Caco-2 (cell line): ENCODE results near the gene CXCL9. TPM values are rescaled to one million over a fixed set of nuclear protein-coding genes. Genes with fewer than 3 reads are reported as not detected.
"Not testable (repeated sequence)": the region's sequence is repeated elsewhere in the genome, so short reads cannot be mapped to it uniquely, and the experiment has no call there.

Experiments
- BruUV-seq: library from RNA; stranded (reverse); fragments of 400-500 nt; replicated peaks from 2 replicates; lab custom pipeline; 2021; lab: Mats Ljungman, UMichigan
- CTCF ChIA-PET: fragments of 300-600 bp; sonication (Branson Sonifier 250); formaldehyde crosslinking; loops from one replicate; lab custom pipeline; 2022; ENCODE audit warnings: antibody characterized with exemption; lab: Charles Lee
- POLR2A ChIA-PET: fragments of 300-600 bp; sonication (Branson Sonifier 250); formaldehyde crosslinking; loops from one replicate; lab custom pipeline; 2022; ENCODE audit warnings: antibody characterized with exemption; lab: Charles Lee
- DNase-seq, 2 experiments: peaks; one replicate each; pipeline versions ENCODE4 v3.0.0 to v3.0.0-alpha.2; 2020 to 2022
- H3K27me3 ChIP-seq: replicated peaks from 2 replicates; pipeline ENCODE4 v1.6.0; 2011; ENCODE audit warnings: low read length; ENCODE audit not compliant: control insufficient read depth, insufficient read depth
- H3K36me3 ChIP-seq: 2 replicates; pipeline ENCODE4 v1.5.1; 2011; ENCODE audit warnings: low read length; ENCODE audit not compliant: control insufficient read depth, insufficient read depth
- H3K4me1 ChIP-seq: fragments of 250-450 bp; sonication (Bioruptor Pico); 2 replicates; pipeline ENCODE4 v1.5.1; 2020; ENCODE audit warnings: mild to moderate bottlenecking
- H3K4me3 ChIP-seq: 2 replicates; pipeline ENCODE4 v1.5.1; 2011; ENCODE audit warnings: low read depth, mild to moderate bottlenecking, control low read depth, low read length
- H3K9me3 ChIP-seq: fragments of 250-450 bp; sonication (Bioruptor Pico); 2 replicates; pipeline ENCODE4 v1.5.1; 2020; ENCODE audit warnings: mild to moderate bottlenecking, moderate library complexity
- H3K27ac Mint-ChIP-seq: one replicate; pipeline ENCODE4 v1.8.0; 2022; ENCODE audit warnings: mixed read lengths; ENCODE audit not compliant: unreplicated experiment
- H3K27me3 Mint-ChIP-seq: one replicate; pipeline ENCODE4 v1.8.0; 2022; ENCODE audit warnings: mixed read lengths; ENCODE audit not compliant: insufficient read depth, unreplicated experiment
- H3K36me3 Mint-ChIP-seq: one replicate; pipeline ENCODE4 v1.8.0; 2022; ENCODE audit warnings: mild to moderate bottlenecking, mixed read lengths; ENCODE audit not compliant: insufficient read depth, unreplicated experiment
- H3K4me1 Mint-ChIP-seq: one replicate; pipeline ENCODE4 v1.8.0; 2022; ENCODE audit warnings: low read depth, mixed read lengths; ENCODE audit not compliant: unreplicated experiment
- H3K4me3 Mint-ChIP-seq: one replicate; pipeline ENCODE4 v1.8.0; 2022; ENCODE audit warnings: mild to moderate bottlenecking, moderate library complexity, mixed read lengths; ENCODE audit not compliant: unreplicated experiment
- H3K9me3 Mint-ChIP-seq: one replicate; pipeline ENCODE4 v1.8.0; 2022; ENCODE audit warnings: mixed read lengths; ENCODE audit not compliant: unreplicated experiment
- CTCF ChIP-seq, 2 experiments: fragments of 200-600 bp in 1 of 2; IDR thresholded peaks; 1 replicate in 1 of 2; 2 replicates in 1 of 2; pipeline versions ENCODE4 v1.5.1 to v1.8.0; 2011 to 2022; ENCODE audit warnings: antibody characterized with exemption in 1 of 2, control low read depth in 1 of 2, inconsistent platforms in 1 of 2, low read depth in 1 of 2, low read length in 1 of 2, mild to moderate bottlenecking in 1 of 2, moderate library complexity in 1 of 2; ENCODE audit not compliant: insufficient read depth in 1 of 2, severe bottlenecking in 1 of 2, unreplicated experiment in 1 of 2
- intact Hi-C: fragments of 100-400 bp; cut with micrococcal nuclease; formaldehyde crosslinking; loops from one replicate; pipeline ENCODE4 v1.10.0; 2022; ENCODE audit not compliant: unreplicated experiment
- total RNA-seq: library from RNA; stranded (reverse); gene quantifications from 2 replicates; pipeline ENCODE4 v1.2.3, GENCODE V29; 2022

CXCL9 gene
- total RNA-seq, 1 experiment from 2014 or later, result not detected

GRCh38 chr4:75968084-75968483, 39.2 kb downstream of the CXCL9 start:
- no peak for DNase-seq
- Histone ChIP-seq H3K36me3 (peaks cover 4% of the 10 kb centered on the region), H3K27me3 (no peaks in the 10 kb centered on the region), H3K4me3 (no peak overlapping the region), H3K9me3 (no peaks in the 10 kb centered on the region), H3K4me1 (no peaks in the 10 kb centered on the region)
- intact Hi-C loops, result no loop called here
- Mint-ChIP-seq H3K27ac (no peak overlapping the region), H3K36me3 (peaks cover 99% of the 10 kb centered on the region), H3K27me3 (no peaks in the 10 kb centered on the region), H3K4me1 (no peaks in the 10 kb centered on the region), H3K4me3 (no peak overlapping the region), H3K9me3 (peaks cover 23% of the 10 kb centered on the region)
- no TSS peak for BruUV-seq
- no peak for TF ChIP-seq CTCF (IDR thresholded peaks at IDR 0.05; ENCODE audit: insufficient read depth in 1 of 2, low read depth in 1 of 2, low read length in 1 of 2, severe bottlenecking in 1 of 2, unreplicated experiment in 1 of 2)
- ChIA-PET CTCF (interaction anchor here (0.7 kb wide), 1 partner anchor 138 kb away, joined by 8 read pairs; no protein-coding TSS in a partner anchor), POLR2A (no interaction called here)

DNA sequence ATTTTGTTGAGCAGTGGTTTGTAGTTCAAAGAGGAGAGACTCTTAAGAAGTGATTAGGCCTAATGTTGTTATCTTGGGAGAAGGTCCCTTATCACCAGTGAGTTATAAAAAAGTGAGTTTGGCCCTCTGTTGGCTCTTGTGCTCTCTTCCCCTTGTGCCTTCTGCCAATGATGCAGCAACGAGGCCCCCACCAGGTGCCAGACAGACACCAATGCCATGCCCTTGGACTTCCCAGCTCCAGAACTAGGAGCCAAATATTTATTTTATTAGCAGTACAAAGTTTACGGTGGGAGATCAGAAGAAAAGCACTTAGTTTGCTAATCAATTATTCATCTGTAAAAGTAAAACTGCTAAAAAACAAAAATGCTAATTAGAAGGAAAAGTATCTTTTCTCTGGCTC, 43.8 kb downstream of the CXCL9 start:
- no TSS peak for BruUV-seq
- TF ChIP-seq CTCF (IDR thresholded peaks at IDR 0.05; ENCODE audit: insufficient read depth in 1 of 2, low read depth in 1 of 2, low read length in 1 of 2, severe bottlenecking in 1 of 2, unreplicated experiment in 1 of 2), result no peak
- Mint-ChIP-seq H3K27ac (no peak overlapping the region), H3K4me3 (no peak overlapping the region), H3K27me3 (no peaks in the 10 kb centered on the region), H3K36me3 (peaks cover 96% of the 10 kb centered on the region), H3K4me1 (no peaks in the 10 kb centered on the region), H3K9me3 (peaks cover 23% of the 10 kb centered on the region)
- CTCF ChIA-PET, result no interaction called here
- POLR2A ChIA-PET, result no interaction called here
- Histone ChIP-seq H3K36me3 (peaks cover 4% of the 10 kb centered on the region), H3K9me3 (no peaks in the 10 kb centered on the region), H3K27me3 (no peaks in the 10 kb centered on the region), H3K4me1 (no peaks in the 10 kb centered on the region), H3K4me3 (no peak overlapping the region)
- intact Hi-C loops, result no loop called here
- DNase-seq, result no peak

GRCh38 chr4:75962072-75962471, 45.2 kb downstream of the CXCL9 start:
- H3K4me1 Mint-ChIP-seq, CTCF ChIA-PET, BruUV-seq, H3K4me3 Mint-ChIP-seq, POLR2A ChIA-PET, H3K27me3 ChIP-seq, H3K27me3 Mint-ChIP-seq, intact Hi-C loops, H3K9me3 ChIP-seq, H3K4me1 ChIP-seq, DNase-seq, H3K36me3 ChIP-seq, H3K27ac Mint-ChIP-seq, H3K4me3 ChIP-seq: not testable (repeated sequence)
- Mint-ChIP-seq H3K36me3 (peaks cover 93% of the 10 kb centered on the region), H3K9me3 (peaks cover 14% of the 10 kb centered on the region)

DNA sequence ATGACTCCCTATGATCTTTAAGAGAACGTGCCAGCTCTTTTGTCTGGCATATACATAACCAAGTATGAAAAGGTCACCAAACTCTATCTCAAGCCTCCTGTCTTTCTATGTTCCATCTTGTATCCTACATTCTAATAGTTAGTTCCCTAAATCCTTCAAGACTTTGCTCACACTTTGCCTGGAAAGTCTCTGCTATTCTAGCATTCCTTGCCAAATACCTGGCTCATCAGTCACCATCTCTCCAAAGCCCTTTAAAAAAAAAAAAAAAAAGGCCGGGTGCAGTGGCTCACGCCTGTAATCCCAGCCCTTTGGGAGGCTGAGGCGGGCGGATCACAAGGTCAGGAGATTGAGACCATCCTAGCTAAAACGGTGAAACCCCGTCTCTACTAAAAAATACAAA, 48.8 kb downstream of the CXCL9 start:
- POLR2A ChIA-PET, DNase-seq, H3K4me3 Mint-ChIP-seq, H3K9me3 ChIP-seq, H3K27me3 ChIP-seq, H3K4me3 ChIP-seq, BruUV-seq, H3K36me3 ChIP-seq, H3K9me3 Mint-ChIP-seq, intact Hi-C loops, CTCF ChIA-PET, H3K27ac Mint-ChIP-seq, H3K4me1 Mint-ChIP-seq, H3K4me1 ChIP-seq, H3K27me3 Mint-ChIP-seq: not testable (repeated sequence)
- H3K36me3 Mint-ChIP-seq, result peaks cover 91% of the 10 kb centered on the region

DNA sequence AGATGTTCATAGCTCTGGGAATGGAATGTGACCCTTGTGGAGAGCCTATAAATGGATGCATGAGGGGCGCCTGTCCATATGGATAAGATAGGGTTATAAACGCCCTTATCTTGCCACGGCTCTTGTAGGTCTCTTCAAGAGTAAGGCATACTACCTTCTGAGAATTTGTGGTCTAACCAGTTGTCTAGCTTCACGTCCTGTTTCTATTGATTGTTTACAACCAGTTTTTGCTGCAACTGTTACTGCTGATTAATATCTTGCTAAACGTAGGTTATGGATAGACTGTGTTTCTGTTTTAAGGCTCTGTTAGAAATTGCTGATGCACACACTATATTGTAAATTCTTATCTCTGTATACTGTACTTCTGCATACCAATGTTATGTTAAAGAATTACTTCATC, 52.5 kb downstream of the CXCL9 start:
- H3K4me3 ChIP-seq, CTCF ChIA-PET, H3K4me1 Mint-ChIP-seq, DNase-seq, H3K27me3 Mint-ChIP-seq, H3K36me3 ChIP-seq, H3K9me3 Mint-ChIP-seq, H3K4me3 Mint-ChIP-seq, H3K27ac Mint-ChIP-seq, H3K9me3 ChIP-seq, BruUV-seq, H3K27me3 ChIP-seq, POLR2A ChIA-PET, intact Hi-C loops, H3K4me1 ChIP-seq: not testable (repeated sequence)
- peaks cover 68% of the 10 kb centered on the region for H3K36me3 Mint-ChIP-seq
